BLaER1 treated with 17β-estradiol and CSF1 and Interleukin-3, amounts not matched to agents 10 nM and 100 nM (cell line): ENCODE results near the gene PPEF2.
"Not testable (repeated sequence)": the region's sequence is repeated elsewhere in the genome, so short reads cannot be mapped to it uniquely, and the experiment has no call there.

Experiments used
- H3K27ac ChIP-seq, 11 experiments: shearing (Covaris generic); formaldehyde crosslinking; 2 replicates each; pipeline ENCODE4 v1.8.1; 2022
- H3K27me3 ChIP-seq, 11 experiments: shearing (Covaris generic); formaldehyde crosslinking; 2 replicates each; pipeline ENCODE4 v1.8.1; 2022
- H3K36me3 ChIP-seq, 11 experiments: shearing (Covaris generic); formaldehyde crosslinking; 2 replicates each; pipeline ENCODE4 v1.8.1; 2022
- H3K4me1 ChIP-seq, 10 experiments: shearing (Covaris generic); formaldehyde crosslinking; 2 replicates each; pipeline ENCODE4 v1.8.1; 2022
- H3K4me2 ChIP-seq, 11 experiments: shearing (Covaris generic); formaldehyde crosslinking; 2 replicates each; pipeline ENCODE4 v1.8.1; 2022
- H3K4me3 ChIP-seq, 10 experiments: shearing (Covaris generic); formaldehyde crosslinking; 2 replicates each; pipeline ENCODE4 v1.8.1; 2022
- H3K9ac ChIP-seq, 11 experiments: shearing (Covaris generic); formaldehyde crosslinking; 2 replicates each; pipeline ENCODE4 v1.8.1; 2022
- H3K9me3 ChIP-seq, 11 experiments: shearing (Covaris generic); formaldehyde crosslinking; replicated peaks in 1 of 11; 2 replicates each; pipeline ENCODE4 v1.8.1; 2022
- H4K20me1 ChIP-seq, 11 experiments: shearing (Covaris generic); formaldehyde crosslinking; 2 replicates each; pipeline ENCODE4 v1.8.1; 2022
- Cebpa-rat ChIP-seq, 11 experiments: shearing (Covaris generic); IDR thresholded peaks; 2 replicates each; pipeline ENCODE4 v1.8.1; 2022

PPEF2 gene

DNA sequence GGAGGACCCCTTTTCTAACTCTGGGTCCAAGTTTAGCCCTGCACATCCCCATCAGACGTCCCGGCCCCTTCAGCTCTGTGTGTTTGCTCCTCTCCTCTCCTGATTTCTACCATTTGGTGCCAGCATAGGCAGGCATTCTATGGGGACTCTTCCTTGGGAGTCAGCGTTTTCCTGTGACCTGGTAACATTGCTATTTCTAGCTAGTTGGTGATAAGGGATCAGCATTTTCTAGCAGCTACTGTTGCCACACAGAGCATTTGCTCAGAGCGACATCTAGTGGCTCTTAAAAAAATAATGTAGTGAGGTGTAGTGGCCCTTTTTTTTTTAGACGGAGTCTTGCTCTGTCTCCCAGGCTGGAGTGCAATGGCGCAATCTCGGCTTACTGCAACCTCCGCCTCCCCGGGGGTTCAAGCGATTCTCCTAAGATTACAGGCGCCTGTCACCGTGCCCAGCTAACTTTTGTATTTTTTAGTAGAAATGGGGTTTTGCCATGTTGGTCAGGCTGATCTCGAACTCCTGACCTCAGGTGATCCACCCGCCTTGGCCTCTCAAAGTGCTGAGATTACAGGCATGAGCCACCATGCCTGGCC lies 54.0 kb downstream of the PPEF2 start:
- Histone ChIP-seq H3K4me2 (peak overlapping the region in 7 of 11 experiments; percentile 19 to 61 (median 45); a peak in 11 of 22 replicates), H3K4me1 (peaks cover 8 to 30% (median 18%) of the 10 kb centered on the region in 10 experiments; a peak in 18 of 20 replicates), H3K27ac (peak overlapping the region in 3 of 11 experiments; percentile 6 to 30 (median 20); a peak in 2 of 22 replicates)
- not testable (repeated sequence) for H3K36me3 ChIP-seq, H3K9me3 ChIP-seq, H3K4me3 ChIP-seq, H3K9ac ChIP-seq, H4K20me1 ChIP-seq, H3K27me3 ChIP-seq
- peak in 7 of 11 experiments; percentile 12 to 92 (median 51); a peak in 10 of 22 replicates for TF ChIP-seq Cebpa-rat (IDR thresholded peaks at IDR 0.05)

GRCh38 chr4:75845992-75846391 lies 56.3 kb downstream of the PPEF2 start:
- TF ChIP-seq Cebpa-rat (IDR thresholded peaks at IDR 0.05) = no peak
- no peak overlapping the region for H3K9ac ChIP-seq
- H3K9me3 ChIP-seq = no peaks in the 10 kb centered on the region
- H3K4me3 ChIP-seq = no peak overlapping the region
- peaks cover 8 to 36% (median 18%) of the 10 kb centered on the region in 10 experiments; a peak in 18 of 20 replicates for H3K4me1 ChIP-seq
- H3K27ac ChIP-seq = no peak overlapping the region
- H3K36me3 ChIP-seq = no peaks in the 10 kb centered on the region
- no peaks in the 10 kb centered on the region for H3K27me3 ChIP-seq
- no peak overlapping the region for H3K4me2 ChIP-seq
- no peaks in the 10 kb centered on the region for H4K20me1 ChIP-seq

- H3K4me2 ChIP-seq = peak overlapping the region in 3 of 11 experiments; percentile 23 to 63 (median 35); a peak in 4 of 22 replicates
Measured at GRCh38 chr4:75844151-75844662, 58.0 kb downstream of the PPEF2 start.

DNA sequence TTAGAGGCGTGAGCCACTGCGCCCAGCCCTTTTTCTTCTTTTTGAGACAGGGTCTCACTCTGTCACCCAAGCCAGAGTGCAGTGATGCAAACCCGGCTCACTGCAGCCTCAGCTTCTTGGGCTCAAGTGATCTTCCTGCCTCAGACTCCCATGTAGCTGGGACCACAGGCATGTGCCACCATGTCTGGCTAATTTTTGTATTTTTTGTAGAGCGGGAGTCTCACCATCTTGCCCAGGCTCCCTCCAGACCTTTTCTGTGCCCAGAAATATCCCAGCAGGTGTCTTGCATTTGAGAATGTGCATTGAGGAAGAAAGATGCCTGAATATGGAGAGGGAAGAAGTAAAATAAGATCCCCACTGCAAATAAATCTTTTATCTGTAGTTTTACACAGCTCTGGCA lies 58.7 kb downstream of the PPEF2 start:
- H3K4me3 ChIP-seq = no peak overlapping the region
- H3K4me1 ChIP-seq = peaks cover 0 to 24% (median 5%) of the 10 kb centered on the region in 10 experiments; a peak in 13 of 20 replicates
- H4K20me1 ChIP-seq = no peaks in the 10 kb centered on the region
- no peaks in the 10 kb centered on the region for H3K36me3 ChIP-seq
- TF ChIP-seq Cebpa-rat (IDR thresholded peaks at IDR 0.05) = no peak
- H3K4me2 ChIP-seq = peak overlapping the region in 2 of 11 experiments; percentile 35 to 63; a peak in 3 of 22 replicates
- H3K9ac ChIP-seq = no peak overlapping the region
- H3K27ac ChIP-seq = peak overlapping the region in 1 of 11 experiments; percentile 18; a peak in 1 of 22 replicates
- no peaks in the 10 kb centered on the region for H3K9me3 ChIP-seq
- no peaks in the 10 kb centered on the region for H3K27me3 ChIP-seq

More at GRCh38 chr4:75844151-75844662, 58.0 kb downstream of the PPEF2 start:
- Histone ChIP-seq H3K4me3 (no peak overlapping the region), H3K27ac (peak overlapping the region in 1 of 11 experiments; percentile 18; a peak in 1 of 22 replicates), H3K36me3 (no peaks in the 10 kb centered on the region), H3K9ac (no peak overlapping the region), H3K27me3 (no peaks in the 10 kb centered on the region), H3K9me3 (no peaks in the 10 kb centered on the region), H3K4me1 (peaks cover 0 to 30% (median 10%) of the 10 kb centered on the region in 10 experiments; a peak in 14 of 20 replicates), H4K20me1 (no peaks in the 10 kb centered on the region)
- no peak for TF ChIP-seq Cebpa-rat (IDR thresholded peaks at IDR 0.05)

DNA sequence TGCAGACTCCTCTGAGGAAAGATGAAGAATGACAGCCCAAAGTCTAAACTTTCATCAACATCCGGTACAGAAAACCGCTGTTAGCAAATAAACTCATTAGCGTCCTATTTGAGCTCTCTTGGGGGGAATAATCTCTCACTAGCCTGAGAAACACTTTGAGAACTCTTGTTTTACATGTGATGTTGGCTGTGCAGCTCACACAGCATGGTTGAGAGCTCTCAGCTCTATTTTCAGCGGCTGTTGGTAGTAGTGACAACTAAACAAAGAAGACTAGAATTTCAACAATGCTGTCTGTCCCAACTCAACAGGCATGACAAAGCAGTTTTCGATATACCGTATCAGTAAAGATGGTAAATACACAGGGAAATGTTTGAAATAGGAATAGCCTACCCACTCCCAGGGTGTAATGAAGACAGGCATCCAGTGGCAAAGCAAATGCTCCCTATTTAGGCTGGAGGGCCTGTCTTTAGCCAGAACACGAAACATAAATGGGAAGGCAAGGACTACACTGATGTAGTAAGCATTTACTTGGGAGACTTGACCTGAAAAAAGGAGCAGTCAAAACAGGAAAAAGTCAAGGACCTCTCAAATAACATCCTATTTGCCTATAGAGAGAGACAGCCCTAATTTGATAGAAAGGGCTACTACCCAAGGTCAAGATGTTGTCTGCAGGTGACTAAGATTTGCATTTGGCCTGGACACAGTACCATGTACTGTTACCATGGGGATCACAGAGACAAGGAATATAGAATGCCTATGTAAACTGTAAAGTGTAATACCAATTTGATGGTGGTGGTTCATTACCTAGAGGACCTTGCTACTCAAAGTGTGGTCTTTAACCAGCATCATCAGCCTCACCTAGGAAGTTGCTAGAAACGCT lies 60.4 kb downstream of the PPEF2 start:
- Histone ChIP-seq H3K36me3 (no peaks in the 10 kb centered on the region), H4K20me1 (no peaks in the 10 kb centered on the region), H3K4me1 (peaks cover 0 to 16% (median 0%) of the 10 kb centered on the region in 10 experiments; a peak in 6 of 20 replicates), H3K27ac (peak overlapping the region in 2 of 11 experiments; percentile 8 to 38; a peak in 2 of 22 replicates), H3K27me3 (no peaks in the 10 kb centered on the region), H3K9me3 (no peaks in the 10 kb centered on the region), H3K4me3 (no peak overlapping the region), H3K4me2 (no peak overlapping the region), H3K9ac (no peak overlapping the region)
- TF ChIP-seq Cebpa-rat (IDR thresholded peaks at IDR 0.05) = no peak

DNA sequence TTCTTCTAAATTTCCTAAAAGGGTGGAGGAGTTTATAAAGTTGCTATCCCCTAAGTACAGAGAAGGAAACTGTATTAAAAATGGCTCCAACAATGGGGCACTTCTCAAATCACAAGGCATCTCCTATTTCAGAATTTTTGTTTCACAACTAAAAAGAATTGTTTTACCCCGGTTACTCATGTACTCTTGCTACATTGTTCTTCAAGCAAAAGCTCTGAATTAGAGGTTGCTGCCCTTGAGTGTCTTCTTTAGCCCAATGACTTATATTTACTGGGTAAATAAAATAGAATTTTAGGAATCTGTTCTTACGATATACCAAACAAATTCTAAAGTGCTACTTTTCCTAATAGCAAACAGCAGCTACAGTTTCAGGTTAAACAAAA lies 67.5 kb downstream of the PPEF2 start:
- no peak overlapping the region for H3K9ac ChIP-seq
- no peak for TF ChIP-seq Cebpa-rat (IDR thresholded peaks at IDR 0.05)
- H3K36me3 ChIP-seq = no peaks in the 10 kb centered on the region
- no peak overlapping the region for H3K4me3 ChIP-seq
- peaks cover 0 to 15% (median 3%) of the 10 kb centered on the region in 10 experiments; a peak in 9 of 20 replicates for H3K4me1 ChIP-seq
- H4K20me1 ChIP-seq = no peaks in the 10 kb centered on the region
- no peak overlapping the region for H3K4me2 ChIP-seq
- H3K27me3 ChIP-seq = no peaks in the 10 kb centered on the region
- no peak overlapping the region for H3K27ac ChIP-seq
- peaks cover 4 to 32% (median 12%) of the 10 kb centered on the region in 11 experiments; a peak in 17 of 22 replicates for H3K9me3 ChIP-seq

DNA sequence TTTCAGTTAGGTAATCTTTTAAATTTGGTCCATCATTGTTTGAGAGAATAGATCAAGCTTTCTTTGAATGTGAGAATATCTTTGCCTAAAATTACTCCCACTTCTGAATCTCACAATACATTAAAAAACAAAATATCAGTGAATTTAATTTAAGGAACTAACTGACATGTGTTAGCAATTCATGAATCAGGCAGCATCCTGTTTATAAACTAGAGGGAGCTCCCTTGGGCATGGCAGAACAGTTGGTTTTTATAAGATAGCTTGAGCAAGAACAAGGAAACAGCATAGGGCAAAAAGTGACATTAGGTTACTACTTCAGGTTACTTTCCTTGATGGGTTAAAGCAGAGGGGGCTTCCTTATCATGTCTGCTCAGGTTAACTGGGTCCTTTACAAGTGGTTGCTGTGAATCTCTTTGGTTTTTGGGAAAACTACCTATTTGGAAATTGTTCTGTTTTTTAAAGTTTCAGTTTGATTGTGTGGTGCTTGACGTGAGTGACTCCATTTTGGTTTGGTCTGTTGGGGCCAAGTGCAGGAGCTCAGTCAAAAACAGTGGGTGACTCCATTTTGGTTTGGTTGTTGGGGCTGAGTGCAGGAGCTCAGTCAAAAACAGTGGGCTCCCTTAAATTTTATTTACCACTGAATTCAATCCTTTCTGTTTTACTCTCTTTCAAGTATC lies 68.0 kb downstream of the PPEF2 start:
- Histone ChIP-seq H4K20me1 (no peaks in the 10 kb centered on the region), H3K4me1 (peaks cover 0 to 15% (median 3%) of the 10 kb centered on the region in 10 experiments; a peak in 9 of 20 replicates), H3K4me2 (no peak overlapping the region), H3K9me3 (peaks cover 4 to 32% (median 12%) of the 10 kb centered on the region in 11 experiments; a peak in 17 of 22 replicates), H3K27me3 (no peaks in the 10 kb centered on the region), H3K9ac (no peak overlapping the region), H3K27ac (no peak overlapping the region), H3K36me3 (no peaks in the 10 kb centered on the region), H3K4me3 (no peak overlapping the region)
- no peak for TF ChIP-seq Cebpa-rat (IDR thresholded peaks at IDR 0.05)

GRCh38 chr4:75831856-75832405 lies 70.3 kb downstream of the PPEF2 start:
- Histone ChIP-seq H3K36me3 (no peaks in the 10 kb centered on the region), H3K27me3 (no peaks in the 10 kb centered on the region), H3K4me1 (peaks cover 0 to 15% (median 3%) of the 10 kb centered on the region in 10 experiments; a peak in 9 of 20 replicates), H3K4me2 (peak overlapping the region in 5 of 11 experiments; percentile 24 to 61 (median 48); a peak in 9 of 22 replicates), H3K9ac (no peak overlapping the region), H4K20me1 (no peaks in the 10 kb centered on the region), H3K27ac (no peak overlapping the region), H3K9me3 (peaks cover 4 to 32% (median 12%) of the 10 kb centered on the region in 11 experiments; a peak in 17 of 22 replicates), H3K4me3 (no peak overlapping the region)
- TF ChIP-seq Cebpa-rat (IDR thresholded peaks at IDR 0.05) = no peak
